ENCODE measurements around the gene MAGI2.

DNA sequence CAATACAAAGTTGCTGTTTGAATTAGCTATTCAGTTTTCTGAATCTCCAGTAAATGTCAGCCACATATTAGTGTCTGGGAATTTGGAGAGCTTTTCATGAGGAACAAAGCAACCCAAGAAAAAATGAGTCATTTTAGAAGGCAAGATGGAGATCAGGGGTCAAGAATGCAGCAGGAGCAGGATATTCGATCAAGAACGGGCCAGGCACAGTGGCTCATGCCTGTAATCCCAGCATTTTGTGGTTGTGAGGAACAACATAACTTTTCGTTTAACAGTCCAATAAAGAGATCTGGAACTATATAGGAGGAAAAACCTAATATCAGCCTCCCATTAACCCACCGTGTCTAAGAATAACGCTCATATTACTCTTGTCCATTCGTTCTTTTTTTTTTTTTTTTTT, 600.5 kb downstream of the MAGI2 start:
- TF ChIP-seq, protein P1, sequence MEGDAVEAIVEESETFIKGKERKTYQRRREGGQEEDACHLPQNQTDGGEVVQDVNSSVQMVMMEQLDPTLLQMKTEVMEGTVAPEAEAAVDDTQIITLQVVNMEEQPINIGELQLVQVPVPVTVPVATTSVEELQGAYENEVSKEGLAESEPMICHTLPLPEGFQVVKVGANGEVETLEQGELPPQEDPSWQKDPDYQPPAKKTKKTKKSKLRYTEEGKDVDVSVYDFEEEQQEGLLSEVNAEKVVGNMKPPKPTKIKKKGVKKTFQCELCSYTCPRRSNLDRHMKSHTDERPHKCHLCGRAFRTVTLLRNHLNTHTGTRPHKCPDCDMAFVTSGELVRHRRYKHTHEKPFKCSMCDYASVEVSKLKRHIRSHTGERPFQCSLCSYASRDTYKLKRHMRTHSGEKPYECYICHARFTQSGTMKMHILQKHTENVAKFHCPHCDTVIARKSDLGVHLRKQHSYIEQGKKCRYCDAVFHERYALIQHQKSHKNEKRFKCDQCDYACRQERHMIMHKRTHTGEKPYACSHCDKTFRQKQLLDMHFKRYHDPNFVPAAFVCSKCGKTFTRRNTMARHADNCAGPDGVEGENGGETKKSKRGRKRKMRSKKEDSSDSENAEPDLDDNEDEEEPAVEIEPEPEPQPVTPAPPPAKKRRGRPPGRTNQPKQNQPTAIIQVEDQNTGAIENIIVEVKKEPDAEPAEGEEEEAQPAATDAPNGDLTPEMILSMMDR (IDR thresholded peaks at IDR 0.05) = no peak
- TF ChIP-seq POLR2A (IDR thresholded peaks at IDR 0.05) = no peak
